ENCODE results near the gene RPL37. TPM values are rescaled to one million over a fixed set of nuclear protein-coding genes. Genes with fewer than 3 reads are reported as not detected.

Gene RPL37
- total and polyA plus RNA-seq, 7 experiments from 2014 or later: 1,642 to 2,827 (median 2,710) TPM

GRCh38 chr5:40831346-40832210 is 3.4 kb downstream of the RPL37 start:
- DNase-seq (no peak), ATAC-seq (no peak)
- Mint-ChIP-seq H3K9me3 (peaks cover 0 to under 1% (median 0%) of the 10 kb centered on the region in 11 donors), H3K4me1 (peaks cover 24 to 69% (median 54%) of the 10 kb centered on the region in 7 donors), H3K27ac (peak overlapping the region in 8 of 9 donors; percentile 1 to 87 (median 62)), H3K36me3 (peaks cover 25 to 70% (median 54%) of the 10 kb centered on the region in 5 donors), H3K4me3 (peak overlapping the region in 3 of 10 donors; percentile 4 to 93 (median 21)), H3K27me3 (no peaks in the 10 kb centered on the region)
- ChIA-PET POLR2A (interaction anchor here (0.8 to 1.4 kb wide), 3 partner anchors 11 to 149 kb away, joined by 3 read pairs; no protein-coding TSS in a partner anchor), CTCF (interaction anchor here (1.1 kb wide), 1 partner anchor 50 kb away, joined by 3 read pairs; no protein-coding TSS in a partner anchor)
- peaks cover 11 to 23% of the 10 kb centered on the region in 2 donors for H3K4me1 ChIP-seq (ENCODE audit: control insufficient read depth in 2 of 2, insufficient read depth in 2 of 2, low read length in 2 of 2)
- H3K27ac ChIP-seq (ENCODE audit: low read depth, low read length): peak overlapping the region; percentile 31
- no peaks in the 10 kb centered on the region for H3K27me3 ChIP-seq (ENCODE audit: control insufficient read depth in 2 of 2, insufficient read depth in 2 of 2, low read length in 2 of 2)
- intact Hi-C loops (cut with micrococcal nuclease): loop anchor here in 1 of 2 donors (10.0 kb wide), 3 partner anchors 447 to 1757 kb away; partner anchors contain the start of genes RICTOR and RIMOC1
- H3K36me3 ChIP-seq (ENCODE audit: control insufficient read depth in 2 of 3, insufficient read depth in 3 of 3, low read length in 3 of 3): peaks cover 37 to 66% (median 49%) of the 10 kb centered on the region in 3 experiments
- no peaks in the 10 kb centered on the region for H3K9me3 ChIP-seq (ENCODE audit: control insufficient read depth in 2 of 3, low read length in 3 of 3)
- H3K4me3 ChIP-seq (ENCODE audit: low read length): no peak overlapping the region

- H3K4me3 ChIP-seq (ENCODE audit: low read length): no peak overlapping the region
- no peak overlapping the region for H3K4me3 Mint-ChIP-seq
- CTCF ChIA-PET: no interaction called here
- ATAC-seq (no peak), DNase-seq (no peak)
- peaks cover 0 to 3% (median 0%) of the 10 kb centered on the region in 11 donors for H3K9me3 Mint-ChIP-seq
- no peak overlapping the region for H3K27ac ChIP-seq (ENCODE audit: low read depth, low read length)
- H3K27me3 Mint-ChIP-seq: no peaks in the 10 kb centered on the region
- intact Hi-C loops (cut with micrococcal nuclease): loop anchor here in 1 of 2 donors (10.0 kb wide), 3 partner anchors 445 to 1755 kb away; partner anchors contain the start of genes RICTOR and RIMOC1
- POLR2A ChIA-PET: interaction anchor here (0.6 to 1.4 kb wide), 3 partner anchors 13 to 461 kb away, joined by 3 read pairs; no protein-coding TSS in a partner anchor
- H3K36me3 ChIP-seq (ENCODE audit: control insufficient read depth in 2 of 3, insufficient read depth in 3 of 3, low read length in 3 of 3): peaks cover 37 to 69% (median 52%) of the 10 kb centered on the region in 3 experiments
- H3K9me3 ChIP-seq (ENCODE audit: control insufficient read depth in 2 of 3, low read length in 3 of 3): no peaks in the 10 kb centered on the region
- peaks cover 25 to 56% (median 46%) of the 10 kb centered on the region in 7 donors for H3K4me1 Mint-ChIP-seq
- peaks cover 25 to 66% (median 54%) of the 10 kb centered on the region in 5 donors for H3K36me3 Mint-ChIP-seq
- peak overlapping the region in 4 of 9 donors; percentile 14 to 66 (median 45) for H3K27ac Mint-ChIP-seq
- H3K4me1 ChIP-seq (ENCODE audit: control insufficient read depth in 2 of 2, insufficient read depth in 2 of 2, low read length in 2 of 2): peaks cover 11 to 18% of the 10 kb centered on the region in 2 donors
- H3K27me3 ChIP-seq (ENCODE audit: control insufficient read depth in 2 of 2, insufficient read depth in 2 of 2, low read length in 2 of 2): no peaks in the 10 kb centered on the region
These were observed 5.1 kb downstream of the RPL37 start for GRCh38 chr5:40829748-40830533.

- ChIA-PET POLR2A (interaction anchor here (0.6 to 1.5 kb wide), 4 partner anchors 30 to 460 kb away, joined by 3 to 5 read pairs (median 4); no protein-coding TSS in a partner anchor), CTCF (no interaction called here)
- peak overlapping the region in 4 of 9 donors; percentile 14 to 41 (median 26) for H3K27ac Mint-ChIP-seq
- Histone ChIP-seq H3K27ac (ENCODE audit: low read depth, low read length) (no peak overlapping the region), H3K9me3 (ENCODE audit: control insufficient read depth in 2 of 3, low read length in 3 of 3) (no peaks in the 10 kb centered on the region), H3K36me3 (ENCODE audit: control insufficient read depth in 2 of 3, insufficient read depth in 3 of 3, low read length in 3 of 3) (peaks cover 37 to 69% (median 52%) of the 10 kb centered on the region in 3 experiments), H3K4me3 (ENCODE audit: low read length) (no peak overlapping the region), H3K4me1 (ENCODE audit: control insufficient read depth in 2 of 2, insufficient read depth in 2 of 2, low read length in 2 of 2) (peaks cover 11 to 18% of the 10 kb centered on the region in 2 donors), H3K27me3 (ENCODE audit: control insufficient read depth in 2 of 2, insufficient read depth in 2 of 2, low read length in 2 of 2) (no peaks in the 10 kb centered on the region)
- peaks cover 23 to 57% (median 48%) of the 10 kb centered on the region in 5 donors for H3K36me3 Mint-ChIP-seq
- H3K27me3 Mint-ChIP-seq: no peaks in the 10 kb centered on the region
- H3K4me1 Mint-ChIP-seq: peaks cover 18 to 51% (median 43%) of the 10 kb centered on the region in 7 donors
- no peak overlapping the region for H3K4me3 Mint-ChIP-seq
- DNase-seq (no peak), ATAC-seq (no peak)
- intact Hi-C loops (cut with micrococcal nuclease): no loop called here
- peaks cover 0 to 3% (median 0%) of the 10 kb centered on the region in 11 donors for H3K9me3 Mint-ChIP-seq
These were observed 6.0 kb downstream of the RPL37 start for GRCh38 chr5:40828690-40829661.

- ChIA-PET POLR2A (interaction anchor here (1.5 kb wide), 1 partner anchor 29 kb away, joined by 5 read pairs; no protein-coding TSS in a partner anchor), CTCF (no interaction called here)
- peaks cover 0 to 3% (median 0%) of the 10 kb centered on the region in 11 donors for H3K9me3 Mint-ChIP-seq
- H3K27me3 Mint-ChIP-seq: no peaks in the 10 kb centered on the region
- no peak for DNase-seq
- intact Hi-C loops (cut with micrococcal nuclease): no loop called here
- H3K27ac ChIP-seq (ENCODE audit: low read depth, low read length): no peak overlapping the region
- no peak for ATAC-seq
- H3K4me3 Mint-ChIP-seq: no peak overlapping the region
- no peak overlapping the region for H3K4me3 ChIP-seq (ENCODE audit: low read length)
- no peaks in the 10 kb centered on the region for H3K9me3 ChIP-seq (ENCODE audit: control insufficient read depth in 2 of 3, low read length in 3 of 3)
- H3K27ac Mint-ChIP-seq: peak overlapping the region in 3 of 9 donors; percentile 0 to 3 (median 1)
- peaks cover 12 to 42% (median 34%) of the 10 kb centered on the region in 7 donors for H3K4me1 Mint-ChIP-seq
- H3K4me1 ChIP-seq (ENCODE audit: control insufficient read depth in 2 of 2, insufficient read depth in 2 of 2, low read length in 2 of 2): peaks cover 4 to 9% of the 10 kb centered on the region in 2 donors
- no peaks in the 10 kb centered on the region for H3K27me3 ChIP-seq (ENCODE audit: control insufficient read depth in 2 of 2, insufficient read depth in 2 of 2, low read length in 2 of 2)
- peaks cover 34 to 62% (median 46%) of the 10 kb centered on the region in 3 experiments for H3K36me3 ChIP-seq (ENCODE audit: control insufficient read depth in 2 of 3, insufficient read depth in 3 of 3, low read length in 3 of 3)
- H3K36me3 Mint-ChIP-seq: peaks cover 22 to 49% (median 42%) of the 10 kb centered on the region in 5 donors
These were observed 6.9 kb downstream of the RPL37 start for GRCh38 chr5:40828021-40828631.

GRCh38 chr5:40827188-40827977 is 7.6 kb downstream of the RPL37 start:
- peaks cover 0 to 2% of the 10 kb centered on the region in 2 donors for H3K4me1 ChIP-seq (ENCODE audit: control insufficient read depth in 2 of 2, insufficient read depth in 2 of 2, low read length in 2 of 2)
- no peaks in the 10 kb centered on the region for H3K27me3 ChIP-seq (ENCODE audit: control insufficient read depth in 2 of 2, insufficient read depth in 2 of 2, low read length in 2 of 2)
- H3K27ac ChIP-seq (ENCODE audit: low read depth, low read length): no peak overlapping the region
- intact Hi-C loops (cut with micrococcal nuclease): no loop called here
- ATAC-seq (no peak), DNase-seq (no peak)
- peaks cover 27 to 54% (median 39%) of the 10 kb centered on the region in 3 experiments for H3K36me3 ChIP-seq (ENCODE audit: control insufficient read depth in 2 of 3, insufficient read depth in 3 of 3, low read length in 3 of 3)
- Mint-ChIP-seq H3K9me3 (peaks cover 0 to 3% (median 0%) of the 10 kb centered on the region in 11 donors), H3K36me3 (peaks cover 22 to 43% (median 36%) of the 10 kb centered on the region in 5 donors), H3K4me1 (peaks cover 9 to 35% (median 27%) of the 10 kb centered on the region in 7 donors), H3K27ac (peak overlapping the region in 5 of 9 donors; percentile 0 to 57 (median 19)), H3K27me3 (no peaks in the 10 kb centered on the region), H3K4me3 (no peak overlapping the region)
- no peaks in the 10 kb centered on the region for H3K9me3 ChIP-seq (ENCODE audit: control insufficient read depth in 2 of 3, low read length in 3 of 3)
- H3K4me3 ChIP-seq (ENCODE audit: low read length): no peak overlapping the region
- POLR2A ChIA-PET: no interaction called here
- CTCF ChIA-PET: no interaction called here

All from naive thymus-derived CD4-positive, alpha-beta T cell (primary cell).